Measurements from ENCODE around the gene ZNF474. TPM values are rescaled to one million over a fixed set of nuclear protein-coding genes. Genes with fewer than 3 reads are reported as not detected.
A peak's percentile ranks its signal among the peaks of the same experiment; 100 is the strongest.

ZNF474 gene
- total RNA-seq, 3 donors from 2014 or later = 0.33 to 0.48 (median 0.44) TPM

DNA sequence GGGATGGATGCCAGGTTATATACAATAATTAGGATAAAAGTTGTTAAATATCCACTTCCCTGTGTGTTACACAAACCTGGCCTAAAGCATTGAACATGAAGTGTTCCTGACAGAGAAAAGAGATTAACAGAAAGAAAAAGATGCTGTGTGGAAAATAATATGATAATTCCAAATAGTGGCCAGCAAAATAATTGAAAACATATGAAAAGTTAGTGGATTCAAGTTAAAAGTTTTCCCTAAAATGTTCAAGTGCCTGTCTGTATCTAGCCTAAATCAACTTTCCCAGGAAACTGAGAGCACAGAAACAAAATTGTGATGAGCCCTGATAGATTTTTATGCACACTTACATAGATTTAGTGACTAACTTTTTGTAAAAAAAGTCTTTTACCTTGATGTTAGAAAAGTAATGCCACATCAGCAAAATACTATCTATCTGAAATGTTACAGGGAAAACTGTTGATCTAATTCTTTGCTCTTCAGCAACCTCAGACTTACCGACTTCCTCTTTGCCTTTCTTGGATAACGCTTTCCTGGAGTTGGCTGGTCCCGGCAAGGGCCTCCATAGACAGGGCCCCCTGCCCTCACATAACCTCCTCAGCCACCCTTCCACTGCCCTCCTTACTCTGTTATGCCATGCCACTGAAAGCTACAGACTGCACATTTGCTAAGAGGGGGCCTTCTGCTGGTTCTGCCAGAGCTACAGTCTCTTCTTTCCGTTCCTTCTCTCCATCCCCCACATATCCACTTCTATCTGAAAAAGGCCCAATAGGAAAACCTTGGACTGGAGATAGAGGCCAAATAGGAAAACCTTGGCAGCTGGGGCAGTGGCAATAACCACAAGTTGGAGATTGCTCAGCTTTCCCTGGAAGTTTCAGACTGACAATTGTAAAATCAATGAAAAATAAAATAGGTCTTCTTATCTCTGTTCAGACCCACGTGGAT is 44.4 kb downstream of the ZNF474 start:
- no peak for TF ChIP-seq POLR2A (IDR thresholded peaks at IDR 0.05)
- TF ChIP-seq POLR2AphosphoS5 (IDR thresholded peaks at IDR 0.05) = no peak
- TF ChIP-seq, protein P1, sequence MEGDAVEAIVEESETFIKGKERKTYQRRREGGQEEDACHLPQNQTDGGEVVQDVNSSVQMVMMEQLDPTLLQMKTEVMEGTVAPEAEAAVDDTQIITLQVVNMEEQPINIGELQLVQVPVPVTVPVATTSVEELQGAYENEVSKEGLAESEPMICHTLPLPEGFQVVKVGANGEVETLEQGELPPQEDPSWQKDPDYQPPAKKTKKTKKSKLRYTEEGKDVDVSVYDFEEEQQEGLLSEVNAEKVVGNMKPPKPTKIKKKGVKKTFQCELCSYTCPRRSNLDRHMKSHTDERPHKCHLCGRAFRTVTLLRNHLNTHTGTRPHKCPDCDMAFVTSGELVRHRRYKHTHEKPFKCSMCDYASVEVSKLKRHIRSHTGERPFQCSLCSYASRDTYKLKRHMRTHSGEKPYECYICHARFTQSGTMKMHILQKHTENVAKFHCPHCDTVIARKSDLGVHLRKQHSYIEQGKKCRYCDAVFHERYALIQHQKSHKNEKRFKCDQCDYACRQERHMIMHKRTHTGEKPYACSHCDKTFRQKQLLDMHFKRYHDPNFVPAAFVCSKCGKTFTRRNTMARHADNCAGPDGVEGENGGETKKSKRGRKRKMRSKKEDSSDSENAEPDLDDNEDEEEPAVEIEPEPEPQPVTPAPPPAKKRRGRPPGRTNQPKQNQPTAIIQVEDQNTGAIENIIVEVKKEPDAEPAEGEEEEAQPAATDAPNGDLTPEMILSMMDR (IDR thresholded peaks at IDR 0.05) = no peak
- Histone ChIP-seq H3K9me3 (no peaks in the 10 kb centered on the region), H3K4me3 (no peak overlapping the region), H3K4me1 (no peaks in the 10 kb centered on the region), H3K27ac (peak overlapping the region; percentile 17 to 81), H3K27me3 (no peaks in the 10 kb centered on the region), H3K36me3 (no peaks in the 10 kb centered on the region)
- intact Hi-C loops (cut with DNase I; ENCODE audit: low total_unique reads) = no loop called here
- no peak for DNase-seq (ENCODE audit: low spot score in 2 of 2)

GRCh38 chr5:122175091-122175490 is 45.7 kb downstream of the ZNF474 start:
- no peak overlapping the region for H3K27ac ChIP-seq
- intact Hi-C loops (cut with DNase I; ENCODE audit: low total_unique reads) = no loop called here
- no peaks in the 10 kb centered on the region for H3K36me3 ChIP-seq
- DNase-seq (ENCODE audit: low spot score in 2 of 2) = no peak
- no peaks in the 10 kb centered on the region for H3K27me3 ChIP-seq
- no peaks in the 10 kb centered on the region for H3K4me1 ChIP-seq
- no peak for TF ChIP-seq POLR2A (IDR thresholded peaks at IDR 0.05)
- TF ChIP-seq, protein P1 (IDR thresholded peaks at IDR 0.05) = no peak
- no peak for TF ChIP-seq POLR2AphosphoS5 (IDR thresholded peaks at IDR 0.05)
- no peak overlapping the region for H3K4me3 ChIP-seq
- no peaks in the 10 kb centered on the region for H3K9me3 ChIP-seq

GRCh38 chr5:122175852-122176251 is 46.5 kb downstream of the ZNF474 start:
- Histone ChIP-seq H3K36me3 (no peaks in the 10 kb centered on the region), H3K27me3 (no peaks in the 10 kb centered on the region), H3K4me3 (no peak overlapping the region), H3K9me3 (no peaks in the 10 kb centered on the region), H3K4me1 (no peaks in the 10 kb centered on the region), H3K27ac (no peak overlapping the region)
- intact Hi-C loops (cut with DNase I; ENCODE audit: low total_unique reads) = no loop called here
- TF ChIP-seq POLR2AphosphoS5 (IDR thresholded peaks at IDR 0.05) (no peak), POLR2A (IDR thresholded peaks at IDR 0.05) (no peak)
- TF ChIP-seq, protein P1 (IDR thresholded peaks at IDR 0.05) = no peak
- DNase-seq (ENCODE audit: low spot score in 2 of 2) = no peak

DNA sequence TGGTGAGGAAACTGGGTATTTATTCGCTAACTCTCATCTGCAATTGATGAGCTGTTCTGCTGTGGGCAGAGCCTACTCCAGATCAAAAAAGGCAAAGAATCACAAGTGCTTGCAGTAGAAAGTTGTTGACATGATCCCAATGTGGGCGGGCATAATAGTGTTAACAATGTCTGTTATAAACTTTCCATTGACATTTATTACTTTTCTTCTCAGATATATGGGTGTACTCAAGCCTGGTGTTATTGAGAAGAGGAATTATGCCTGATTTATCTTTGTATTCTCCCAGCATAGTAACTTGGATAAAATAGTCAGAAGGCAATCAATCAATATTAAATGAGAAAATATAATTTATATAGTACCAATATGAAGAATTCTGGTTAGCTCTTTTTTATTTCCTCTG is 47.8 kb downstream of the ZNF474 start:
- no peak overlapping the region for H3K4me3 ChIP-seq
- H3K9me3 ChIP-seq = no peaks in the 10 kb centered on the region
- no peaks in the 10 kb centered on the region for H3K36me3 ChIP-seq
- intact Hi-C loops (cut with DNase I; ENCODE audit: low total_unique reads) = no loop called here
- DNase-seq (ENCODE audit: low spot score in 2 of 2) = no peak
- no peak for TF ChIP-seq POLR2A (IDR thresholded peaks at IDR 0.05)
- TF ChIP-seq, protein P1 (IDR thresholded peaks at IDR 0.05) = no peak
- no peak for TF ChIP-seq POLR2AphosphoS5 (IDR thresholded peaks at IDR 0.05)
- H3K27ac ChIP-seq = no peak overlapping the region
- no peaks in the 10 kb centered on the region for H3K4me1 ChIP-seq
- no peaks in the 10 kb centered on the region for H3K27me3 ChIP-seq

GRCh38 chr5:122179701-122180100 is 50.4 kb downstream of the ZNF474 start:
- no peak overlapping the region for H3K4me3 ChIP-seq
- TF ChIP-seq, protein P1 (IDR thresholded peaks at IDR 0.05) = no peak
- TF ChIP-seq POLR2AphosphoS5 (IDR thresholded peaks at IDR 0.05) (no peak), POLR2A (IDR thresholded peaks at IDR 0.05) (no peak)
- H3K36me3 ChIP-seq = no peaks in the 10 kb centered on the region
- H3K4me1 ChIP-seq = no peaks in the 10 kb centered on the region
- DNase-seq (ENCODE audit: low spot score in 2 of 2) = no peak
- intact Hi-C loops (cut with DNase I; ENCODE audit: low total_unique reads) = no loop called here
- H3K27me3 ChIP-seq = no peaks in the 10 kb centered on the region
- no peak overlapping the region for H3K27ac ChIP-seq
- no peaks in the 10 kb centered on the region for H3K9me3 ChIP-seq
